Hepatocyte (in vitro differentiated cells): ENCODE data around the gene RACGAP1. TPM values are rescaled to one million over a fixed set of nuclear protein-coding genes. Genes with fewer than 3 reads are reported as not detected.

ENCODE experiments used
- DNase-seq: peaks from one replicate; pipeline ENCODE4 v3.0.0-alpha.2; 2016; ENCODE audit warnings: low spot score
- H2AFZ ChIP-seq: fragments of 200-600 bp; sonication (generic); 2 replicates; pipeline ENCODE4 v1.6.0; 2016; ENCODE audit warnings: antibody characterized with exemption, mild to moderate bottlenecking
- H3K27ac ChIP-seq: fragments of 200-600 bp; sonication (generic); 2 replicates; pipeline ENCODE4 v1.5.1; 2016; ENCODE audit warnings: mild to moderate bottlenecking
- H3K27me3 ChIP-seq: fragments of 200-600 bp; sonication (generic); 2 replicates; pipeline ENCODE4 v1.6.1; 2016
- H3K36me3 ChIP-seq: fragments of 200-600 bp; sonication (generic); replicated peaks from 2 replicates; pipeline ENCODE4 v1.5.1; 2016; ENCODE audit warnings: low read depth; ENCODE audit not compliant: insufficient read depth
- H3K4me1 ChIP-seq: fragments of 200-600 bp; sonication (generic); 2 replicates; pipeline ENCODE4 v1.5.1; 2016; ENCODE audit warnings: mild to moderate bottlenecking, moderate library complexity; ENCODE audit not compliant: insufficient read depth
- H3K4me2 ChIP-seq: fragments of 200-600 bp; sonication (generic); 2 replicates; pipeline ENCODE4 v1.6.0; 2016
- H3K4me3 ChIP-seq: fragments of 200-600 bp; sonication (generic); 2 replicates; pipeline ENCODE4 v1.5.1; 2016; ENCODE audit warnings: mild to moderate bottlenecking
- H3K79me2 ChIP-seq: fragments of 200-600 bp; sonication (generic); 2 replicates; pipeline ENCODE4 v1.6.0; 2017; ENCODE audit warnings: mild to moderate bottlenecking
- H3K9me2 ChIP-seq: fragments of 200-600 bp; sonication (generic); replicated peaks from 2 replicates; pipeline ENCODE4 v1.6.0; 2017; ENCODE audit warnings: mild to moderate bottlenecking; ENCODE audit not compliant: insufficient read depth
- H3K9me3 ChIP-seq: fragments of 200-600 bp; sonication (generic); 2 replicates; pipeline ENCODE4 v1.5.1; 2016; ENCODE audit warnings: low read depth, mild to moderate bottlenecking
- H4K20me1 ChIP-seq: fragments of 200-600 bp; sonication (generic); 2 replicates; pipeline ENCODE4 v1.6.0; 2016; ENCODE audit warnings: mild to moderate bottlenecking; ENCODE audit not compliant: insufficient read depth, poor library complexity, severe bottlenecking
- CTCF ChIP-seq: fragments of 200-600 bp; sonication (generic); IDR thresholded peaks from 2 replicates; pipeline ENCODE4 v1.5.1; 2016; ENCODE audit warnings: antibody characterized with exemption, mild to moderate bottlenecking; ENCODE audit not compliant: poor library complexity
- EZH2 ChIP-seq: fragments of 200-600 bp; sonication (generic); IDR thresholded peaks from 2 replicates; pipeline ENCODE4 v1.6.1; 2016; ENCODE audit warnings: antibody characterized with exemption, mild to moderate bottlenecking, borderline replicate concordance
- EZH2phosphoT487 ChIP-seq: fragments of 200-600 bp; sonication (generic); IDR thresholded peaks from one replicate; pipeline ENCODE4 v1.6.1; 2018; ENCODE audit warnings: antibody characterized with exemption, mild to moderate bottlenecking, low read depth, moderate library complexity; ENCODE audit not compliant: unreplicated experiment, severe bottlenecking
- WGBS: methylation state at CpG from one replicate; pipeline ENCODE4 v1.1.6; 2016; ENCODE audit warnings: low lambda C conversion rate; ENCODE audit errors: missing lambda C conversion rate; 5-methylcytosine and 5-hydroxymethylcytosine counted together
- polyA plus RNA-seq: library from polyadenylated mRNA; unstranded; fragments of >200 nt; fragmentation: Nextera tagmentation; extraction: Ambion mirVana; gene quantifications from 2 replicates; pipeline ENCODE4 v1.2.1, GENCODE V29; 2016
- total RNA-seq: library from RNA; depleted of rRNA; stranded (reverse); fragments of >200 nt; gene quantifications from 2 replicates; pipeline ENCODE4 v1.2.3, GENCODE V29; 2014

The RACGAP1 gene
- total and polyA plus RNA-seq, 2 experiments from 2014 or later, result 17.3 to 22.1 TPM

GRCh38 chr12:49961111-49961922, 64.0 kb downstream of the RACGAP1 start, which contains the start of gene AQP5:
Gene AQP5 (plus strand): TSS chr12:49961872. CDS start chr12:49962018, 146 bp downstream.
- Histone ChIP-seq H3K4me2 (peak within 1 kb of the TSS; percentile 90), H3K4me1 (no peaks in the 10 kb centered on the region), H3K9me3 (no peaks in the 10 kb centered on the region), H4K20me1 (no peaks in the 10 kb centered on the region), H3K79me2 (no peaks in the 10 kb centered on the region), H3K27ac (no peak within 1 kb of the TSS), H3K27me3 (peaks cover 62% of the 10 kb centered on the region), H3K9me2 (no peaks in the 10 kb centered on the region), H3K4me3 (no peak within 1 kb of the TSS), H2AFZ (peak within 1 kb of the TSS; percentile 60), H3K36me3 (no peaks in the 10 kb centered on the region)
- 11% methylated on average over 55 of the region's 111 CpGs for WGBS
- peak; percentile 83 for TF ChIP-seq EZH2
- no peak for TF ChIP-seq EZH2phosphoT487
- no peak for DNase-seq

GRCh38 chr12:49960474-49961110, 64.7 kb downstream of the RACGAP1 start:
- peak overlapping the region; percentile 90 for H3K4me2 ChIP-seq

DNA sequence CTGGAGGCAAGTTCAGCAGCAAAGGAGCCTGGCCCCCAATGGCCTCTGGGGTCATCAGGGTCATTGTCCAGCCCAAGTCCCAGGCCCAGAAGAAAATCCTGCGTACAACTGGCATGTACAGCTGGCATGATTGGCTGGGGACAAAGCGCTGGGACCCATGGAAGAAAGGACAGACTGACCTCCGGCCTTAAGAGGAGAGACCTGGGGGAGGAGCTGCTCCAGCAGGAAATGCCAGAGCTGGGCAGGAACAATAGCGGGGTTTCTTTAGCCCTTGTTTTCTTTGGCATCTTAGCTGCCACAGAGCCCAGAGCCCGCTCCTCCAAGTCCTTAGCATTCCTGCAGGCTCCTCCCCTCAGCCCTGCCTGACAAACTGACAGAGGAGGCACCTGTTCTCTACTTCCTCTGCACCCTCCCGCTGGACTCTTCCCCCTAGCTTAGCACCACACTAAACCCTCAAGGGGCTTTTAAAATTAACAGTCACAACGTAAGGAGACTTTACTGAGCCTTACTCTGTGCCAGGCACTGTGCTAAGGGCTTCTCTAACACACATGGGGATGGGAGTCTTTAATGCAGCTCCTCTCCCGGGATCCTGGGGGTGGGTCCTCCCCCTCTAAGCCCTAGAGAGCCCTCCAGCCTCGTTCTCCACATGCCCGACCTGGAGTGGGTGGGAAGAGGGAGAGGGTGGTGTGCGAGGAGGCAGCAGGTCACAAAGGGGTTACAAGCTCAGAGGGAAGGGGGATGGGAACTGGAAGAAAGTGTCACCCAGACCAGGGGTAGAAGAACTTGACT, 65.4 kb downstream of the RACGAP1 start:
- Histone ChIP-seq H3K9me2 (no peaks in the 10 kb centered on the region), H3K4me2 (no peak overlapping the region), H3K27ac (no peak overlapping the region), H3K4me3 (no peak overlapping the region), H2AFZ (no peak overlapping the region), H3K79me2 (no peaks in the 10 kb centered on the region), H3K9me3 (no peaks in the 10 kb centered on the region), H4K20me1 (no peaks in the 10 kb centered on the region), H3K4me1 (no peaks in the 10 kb centered on the region), H3K36me3 (no peaks in the 10 kb centered on the region), H3K27me3 (peaks cover 66% of the 10 kb centered on the region)
- 31% methylated on average over 11 of the region's 11 CpGs for WGBS
- TF ChIP-seq EZH2, result peak; percentile 63
- TF ChIP-seq EZH2phosphoT487, result no peak
- no peak for DNase-seq

More at GRCh38 chr12:49960474-49961110, 64.7 kb downstream of the RACGAP1 start:
- Histone ChIP-seq H3K9me2 (no peaks in the 10 kb centered on the region), H3K36me3 (no peaks in the 10 kb centered on the region), H4K20me1 (no peaks in the 10 kb centered on the region), H3K79me2 (no peaks in the 10 kb centered on the region), H3K27ac (no peak overlapping the region), H3K27me3 (peaks cover 67% of the 10 kb centered on the region), H3K4me1 (no peaks in the 10 kb centered on the region), H2AFZ (no peak overlapping the region), H3K9me3 (no peaks in the 10 kb centered on the region), H3K4me3 (no peak overlapping the region)
- TF ChIP-seq EZH2phosphoT487 (no peak), CTCF (no peak), EZH2 (no peak)
- 71% methylated on average over 13 of the region's 13 CpGs for WGBS
- no peak for DNase-seq

- Histone ChIP-seq H3K36me3 (no peaks in the 10 kb centered on the region), H3K27ac (no peak overlapping the region), H3K9me3 (no peaks in the 10 kb centered on the region), H3K79me2 (no peaks in the 10 kb centered on the region), H3K9me2 (no peaks in the 10 kb centered on the region), H3K27me3 (peaks cover 68% of the 10 kb centered on the region), H4K20me1 (no peaks in the 10 kb centered on the region), H3K4me2 (no peak overlapping the region), H2AFZ (no peak overlapping the region), H3K4me3 (no peak overlapping the region), H3K4me1 (no peaks in the 10 kb centered on the region)
- no peak for TF ChIP-seq CTCF
- TF ChIP-seq EZH2phosphoT487, result no peak
- no peak for TF ChIP-seq EZH2
- DNase-seq, result no peak
These were observed 67.7 kb downstream of the RACGAP1 start for GRCh38 chr12:49957570-49957967.
